DND-41 (cell line): Measurements from ENCODE around the gene ARL4D.
"Not testable (repeated sequence)": the region's sequence is repeated elsewhere in the genome, so short reads cannot be mapped to it uniquely, and the experiment has no call there.

Experiments
- ATAC-seq: fragments of 200-7000 bp; cut with Tn5 transposase; 3 replicates; pipeline ENCODE4 v1.9.1; 2021; ENCODE audit warnings: low read depth; ENCODE audit not compliant: insufficient read depth
- DNase-seq: peaks from one replicate; pipeline ENCODE4 v3.0.0-alpha.2; 2020
- H2AFZ ChIP-seq: 2 replicates; pipeline ENCODE4 v1.6.0; 2012; ENCODE audit warnings: low read depth, low read length
- H3K27ac ChIP-seq: 2 replicates; pipeline ENCODE4 v1.5.1; 2012; ENCODE audit warnings: low read length, inconsistent platforms
- H3K27me3 ChIP-seq: fragments of 200-600 bp; sonication (generic); 2 replicates; pipeline ENCODE4 v1.6.0; 2012; ENCODE audit warnings: low read length, mild to moderate bottlenecking, inconsistent platforms; ENCODE audit not compliant: insufficient read depth, poor library complexity
- H3K36me3 ChIP-seq: 2 replicates; pipeline ENCODE4 v1.5.1; 2012; ENCODE audit warnings: low read length, inconsistent platforms; ENCODE audit not compliant: insufficient read depth
- H3K4me1 ChIP-seq: 2 replicates; pipeline ENCODE4 v1.5.1; 2012; ENCODE audit warnings: mild to moderate bottlenecking, low read length; ENCODE audit not compliant: insufficient read depth
- H3K4me2 ChIP-seq: 2 replicates; pipeline ENCODE4 v1.6.0; 2012; ENCODE audit warnings: mild to moderate bottlenecking, moderate library complexity, low read length, inconsistent platforms; ENCODE audit not compliant: insufficient read depth
- H3K4me3 ChIP-seq, 2 experiments: fragments of 200-600 bp in 1 of 2; shearing (Covaris generic) in 1 of 2; 2 replicates each; pipeline ENCODE4 v1.5.1; 2012 to 2016; ENCODE audit warnings: inconsistent platforms in 2 of 2, low read length in 2 of 2, mild to moderate bottlenecking in 2 of 2, low read depth in 1 of 2, moderate library complexity in 1 of 2
- H3K79me2 ChIP-seq: 2 replicates; pipeline ENCODE4 v1.6.0; 2012; ENCODE audit warnings: low read length, inconsistent platforms; ENCODE audit not compliant: insufficient read depth
- H3K9ac ChIP-seq: 2 replicates; pipeline ENCODE4 v1.6.0; 2012; ENCODE audit warnings: low read depth, mild to moderate bottlenecking, inconsistent platforms, low read length, moderate library complexity
- H3K9me3 ChIP-seq: 2 replicates; pipeline ENCODE4 v1.5.1; 2012; ENCODE audit warnings: low read length, moderate library complexity, mild to moderate bottlenecking, inconsistent platforms; ENCODE audit not compliant: insufficient read depth, severe bottlenecking
- H4K20me1 ChIP-seq: 2 replicates; pipeline ENCODE4 v1.6.0; 2012; ENCODE audit warnings: low read length; ENCODE audit not compliant: insufficient read depth
- CTCF ChIP-seq: IDR thresholded peaks from 2 replicates; pipeline ENCODE4 v1.5.1; 2012; ENCODE audit warnings: borderline replicate concordance, low read length, moderate library complexity, mild to moderate bottlenecking; ENCODE audit not compliant: poor library complexity, severe bottlenecking; ENCODE audit errors: extremely low read depth
- EZH2 ChIP-seq: IDR thresholded peaks from 3 replicates; pipeline ENCODE4 v1.6.1; 2012; ENCODE audit warnings: borderline replicate concordance, low read depth, mild to moderate bottlenecking, moderate library complexity, low read length, inconsistent platforms; ENCODE audit not compliant: severe bottlenecking

Gene ARL4D

GRCh38 chr17:43365356-43365755, 33.4 kb upstream of the ARL4D start:
- Histone ChIP-seq H2AFZ (no peak overlapping the region), H3K4me1 (peaks cover 54% of the 10 kb centered on the region), H3K79me2 (0 out of 2 replicates have a peak, but pooled peaks cover 5% of the 10 kb centered on the region), H3K9me3 (no peaks in the 10 kb centered on the region), H3K9ac (no peak overlapping the region), H3K27ac (no peak overlapping the region), H3K4me3 (no peak overlapping the region), H4K20me1 (no peaks in the 10 kb centered on the region), H3K27me3 (no peaks in the 10 kb centered on the region), H3K36me3 (no peaks in the 10 kb centered on the region), H3K4me2 (no peak overlapping the region)
- DNase-seq = no peak
- TF ChIP-seq EZH2 (no peak), CTCF (no peak)
- ATAC-seq = no peak

GRCh38 chr17:43365921-43366320, 32.9 kb upstream of the ARL4D start:
- DNase-seq, H3K9me3 ChIP-seq, H3K4me3 ChIP-seq, H3K4me2 ChIP-seq, H4K20me1 ChIP-seq, H3K79me2 ChIP-seq, H3K27me3 ChIP-seq, H3K36me3 ChIP-seq, H2AFZ ChIP-seq, H3K9ac ChIP-seq, H3K27ac ChIP-seq, ATAC-seq: not testable (repeated sequence)
- H3K4me1 ChIP-seq = peaks cover 55% of the 10 kb centered on the region

GRCh38 chr17:43366891-43367736, 31.7 kb upstream of the ARL4D start:
- no peaks in the 10 kb centered on the region for H3K36me3 ChIP-seq

More at GRCh38 chr17:43366891-43367736, 31.7 kb upstream of the ARL4D start:
- Histone ChIP-seq H3K79me2 (0 out of 2 replicates have a peak, but pooled peaks cover 5% of the 10 kb centered on the region), H3K4me1 (peaks cover 53% of the 10 kb centered on the region), H3K9me3 (no peaks in the 10 kb centered on the region), H3K4me3 (peak overlapping the region in 1 of 2 experiments; percentile 29; a peak in 2 of 4 replicates), H2AFZ (no peak overlapping the region), H3K9ac (peak overlapping the region; percentile 98), H4K20me1 (no peaks in the 10 kb centered on the region), H3K27me3 (no peaks in the 10 kb centered on the region), H3K4me2 (peak overlapping the region; percentile 57), H3K27ac (peak overlapping the region; percentile 97)
- TF ChIP-seq EZH2 = no peak
- TF ChIP-seq CTCF = no peak
- ATAC-seq (no peak), DNase-seq (peak; percentile 41)
